ENCODE measurements around the gene PCBP3.

Gene PCBP3

GRCh38 chr21:45817345-45817744, 173.8 kb downstream of the PCBP3 start:
- no peak overlapping the region for H3K27ac ChIP-seq
- no peak for TF ChIP-seq CTCF (conservative IDR thresholded peaks at IDR 0.05; ENCODE audit: low read depth, low read length)
- no peaks in the 10 kb centered on the region for H3K79me2 ChIP-seq (ENCODE audit: insufficient read depth, low read depth)
- no peaks in the 10 kb centered on the region for H4K20me1 ChIP-seq (ENCODE audit: insufficient read depth)
- H2AFZ ChIP-seq (ENCODE audit: low read depth): no peak overlapping the region
- H3K4me2 ChIP-seq: no peak overlapping the region
- no peaks in the 10 kb centered on the region for H3K4me1 ChIP-seq (ENCODE audit: low read depth, poor library complexity, severe bottlenecking)
- H3K9ac ChIP-seq: no peak overlapping the region
- no peak overlapping the region for H3K4me3 ChIP-seq (IDR thresholded peaks at IDR 0.05; ENCODE audit: insufficient read depth, low read depth, low read length)
- H3K36me3 ChIP-seq (ENCODE audit: insufficient read depth): no peaks in the 10 kb centered on the region
- peaks cover 45% of the 10 kb centered on the region for H3K27me3 ChIP-seq (ENCODE audit: insufficient read depth, low read depth)

- Histone ChIP-seq H3K27ac (no peak overlapping the region), H3K79me2 (ENCODE audit: insufficient read depth, low read depth) (no peaks in the 10 kb centered on the region), H2AFZ (ENCODE audit: low read depth) (no peak overlapping the region), H4K20me1 (ENCODE audit: insufficient read depth) (no peaks in the 10 kb centered on the region), H3K4me1 (ENCODE audit: low read depth, poor library complexity, severe bottlenecking) (no peaks in the 10 kb centered on the region), H3K9ac (no peak overlapping the region), H3K36me3 (ENCODE audit: insufficient read depth) (no peaks in the 10 kb centered on the region), H3K4me2 (no peak overlapping the region), H3K27me3 (ENCODE audit: insufficient read depth, low read depth) (peaks cover 47% of the 10 kb centered on the region), H3K4me3 (IDR thresholded peaks at IDR 0.05; ENCODE audit: insufficient read depth, low read depth, low read length) (no peak overlapping the region)
- no peak for TF ChIP-seq CTCF (conservative IDR thresholded peaks at IDR 0.05; ENCODE audit: low read depth, low read length)
Measured at GRCh38 chr21:45818276-45818903, 174.9 kb downstream of the PCBP3 start.

- Histone ChIP-seq H4K20me1 (ENCODE audit: insufficient read depth) (no peaks in the 10 kb centered on the region), H3K36me3 (ENCODE audit: insufficient read depth) (no peaks in the 10 kb centered on the region), H3K27ac (no peak overlapping the region), H2AFZ (ENCODE audit: low read depth) (no peak overlapping the region), H3K4me3 (IDR thresholded peaks at IDR 0.05; ENCODE audit: insufficient read depth, low read depth, low read length) (no peak overlapping the region), H3K27me3 (ENCODE audit: insufficient read depth, low read depth) (peaks cover 52% of the 10 kb centered on the region), H3K4me1 (ENCODE audit: low read depth, poor library complexity, severe bottlenecking) (no peaks in the 10 kb centered on the region), H3K9ac (no peak overlapping the region), H3K79me2 (ENCODE audit: insufficient read depth, low read depth) (no peaks in the 10 kb centered on the region), H3K4me2 (no peak overlapping the region)
- no peak for TF ChIP-seq CTCF (conservative IDR thresholded peaks at IDR 0.05; ENCODE audit: low read depth, low read length)
Measured at GRCh38 chr21:45818904-45819285, 175.4 kb downstream of the PCBP3 start.

- H3K9ac ChIP-seq: no peak overlapping the region
- no peaks in the 10 kb centered on the region for H3K36me3 ChIP-seq (ENCODE audit: insufficient read depth)
- no peak overlapping the region for H3K4me3 ChIP-seq (IDR thresholded peaks at IDR 0.05; ENCODE audit: insufficient read depth, low read depth, low read length)
- no peak overlapping the region for H3K4me2 ChIP-seq
- no peaks in the 10 kb centered on the region for H3K4me1 ChIP-seq (ENCODE audit: low read depth, poor library complexity, severe bottlenecking)
- H3K27me3 ChIP-seq (ENCODE audit: insufficient read depth, low read depth): peaks cover 59% of the 10 kb centered on the region
- no peak overlapping the region for H2AFZ ChIP-seq (ENCODE audit: low read depth)
- no peaks in the 10 kb centered on the region for H3K79me2 ChIP-seq (ENCODE audit: insufficient read depth, low read depth)
- H3K27ac ChIP-seq: no peak overlapping the region
- TF ChIP-seq CTCF (conservative IDR thresholded peaks at IDR 0.05; ENCODE audit: low read depth, low read length): no peak
- H4K20me1 ChIP-seq (ENCODE audit: insufficient read depth): no peaks in the 10 kb centered on the region
Measured at GRCh38 chr21:45819478-45820170, 176.1 kb downstream of the PCBP3 start.
